Panc1 (cell line): ENCODE measurements around the gene FSTL4. TPM values are rescaled to one million over a fixed set of nuclear protein-coding genes. Genes with fewer than 3 reads are reported as not detected.

ENCODE experiments used
- ATAC-seq: fragments of 200-7000 bp; cut with Tn5 transposase; 2 replicates; pipeline ENCODE4 v1.9.1; 2020; ENCODE audit warnings: mild to moderate bottlenecking, moderate library complexity
- Bru-seq: library from RNA; stranded (reverse); fragments of 400-500 nt; gene quantifications from one replicate; lab custom pipeline; 2021; lab: Mats Ljungman, UMichigan
- BruChase-seq, 2 experiments: library from RNA; stranded (reverse); fragments of 400-500 nt; gene quantifications; one replicate each; lab custom pipeline; 2021; lab: Mats Ljungman, UMichigan
- BruUV-seq: library from RNA; stranded (reverse); fragments of 400-500 nt; replicated peaks from 2 replicates; lab custom pipeline; 2021; lab: Mats Ljungman, UMichigan
- CTCF ChIA-PET: fragments of 300-600 bp; sonication (Branson Sonifier 250); formaldehyde crosslinking; loops from one replicate; lab custom pipeline; 2022; ENCODE audit warnings: antibody characterized with exemption; lab: Charles Lee
- POLR2A ChIA-PET: fragments of 300-600 bp; sonication (Branson Sonifier 250); formaldehyde crosslinking; loops from one replicate; lab custom pipeline; 2022; ENCODE audit warnings: antibody characterized with exemption; lab: Charles Lee
- DNase-seq: peaks from one replicate; pipeline ENCODE4 v3.0.0-alpha.2; 2010; ENCODE audit warnings: low read depth, low spot score
- H3K27ac ChIP-seq: 2 replicates; pipeline ENCODE4 v1.5.1; 2011; ENCODE audit warnings: mild to moderate bottlenecking, low read length, inconsistent platforms
- H3K27me3 ChIP-seq: fragments of 200-500 bp; sonication (Bioruptor generic); 2 replicates; pipeline ENCODE4 v1.6.0; 2014; ENCODE audit warnings: low read length, inconsistent platforms; ENCODE audit not compliant: control insufficient read depth, insufficient read depth
- H3K36me3 ChIP-seq: fragments of 200-500 bp; sonication (Bioruptor generic); 2 replicates; pipeline ENCODE4 v1.5.1; 2014; ENCODE audit warnings: inconsistent platforms, mild to moderate bottlenecking, low read length, moderate library complexity; ENCODE audit not compliant: control insufficient read depth, insufficient read depth
- H3K4me1 ChIP-seq: 2 replicates; pipeline ENCODE4 v1.5.1; 2011; ENCODE audit warnings: inconsistent platforms, mild to moderate bottlenecking, low read length, moderate library complexity; ENCODE audit not compliant: control insufficient read depth, insufficient read depth
- H3K4me3 ChIP-seq, 2 experiments: 2 replicates each; pipeline ENCODE4 v1.5.1; 2011 to 2012; ENCODE audit warnings: low read depth in 2 of 2, low read length in 2 of 2, mild to moderate bottlenecking in 2 of 2, inconsistent platforms in 1 of 2, moderate library complexity in 1 of 2
- H3K9me3 ChIP-seq: fragments of 200-500 bp; sonication (Bioruptor generic); 2 replicates; pipeline ENCODE4 v1.5.1; 2014; ENCODE audit warnings: low read depth, mild to moderate bottlenecking, inconsistent platforms, low read length, moderate library complexity; ENCODE audit not compliant: control insufficient read depth, insufficient read depth
- CTCF ChIP-seq: fragments of 450-650 bp; IDR thresholded peaks from 2 replicates; pipeline ENCODE4 v1.5.1; 2017; ENCODE audit warnings: mild to moderate bottlenecking
- POLR2AphosphoS5 ChIP-seq: IDR thresholded peaks from 2 replicates; pipeline ENCODE4 v1.6.1; 2012; ENCODE audit warnings: mild to moderate bottlenecking, low read depth, low read length, moderate library complexity
- REST ChIP-seq, 2 experiments: IDR thresholded peaks; 2 replicates each; pipeline ENCODE4 v1.6.1; 2011 to 2012; ENCODE audit warnings: low read depth in 2 of 2, control low read depth in 1 of 2, low read length in 1 of 2, mild to moderate bottlenecking in 1 of 2, moderate library complexity in 1 of 2; ENCODE audit not compliant: insufficient read depth in 1 of 2
- SIN3A ChIP-seq: IDR thresholded peaks from 2 replicates; pipeline ENCODE4 v1.6.1; 2012; ENCODE audit warnings: low read depth, mild to moderate bottlenecking, low read length, moderate library complexity, borderline replicate concordance; ENCODE audit not compliant: insufficient read depth
- TCF7L2 ChIP-seq: IDR thresholded peaks from 2 replicates; pipeline ENCODE4 v1.6.1; 2011; ENCODE audit warnings: mild to moderate bottlenecking, low read depth, low read length, inconsistent platforms
- in situ Hi-C: cut with HindIII; loops from 2 replicates; pipeline ENCODE4 v1.10.0; 2016; ENCODE audit warnings: low sequenced_read_pairs, low pct_unique_long_range_greater_than_20kb
- intact Hi-C: fragments of 100-400 bp; cut with micrococcal nuclease; formaldehyde crosslinking; loops from one replicate; pipeline ENCODE4 v1.10.0; 2022; ENCODE audit not compliant: unreplicated experiment
- long read RNA-seq: library from polyadenylated mRNA; unstranded; transcript quantifications from one replicate; pipeline ENCODE4 v2.0.0, GENCODE V29; 2021; ENCODE audit not compliant: unreplicated experiment
- polyA plus RNA-seq: library from polyadenylated mRNA; unstranded; fragments of >200 nt; gene quantifications from one replicate; pipeline ENCODE4 v1.2.1, GENCODE V29; 2012; ENCODE audit warnings: missing spikeins; ENCODE audit not compliant: insufficient read length
- total RNA-seq: library from RNA; stranded (reverse); gene quantifications from one replicate; pipeline ENCODE4 v1.2.1, GENCODE V29; 2021; ENCODE audit not compliant: unreplicated experiment

The FSTL4 gene
- total RNA-seq (0.18 TPM), Bru-seq, nascent RNA (percentile 11 among the genes with signal in this experiment), BruChase-seq, experiment 1, labeled RNA remaining after a 2-hour chase (percentile 7 among the genes with signal in this experiment), BruChase-seq, experiment 2, labeled RNA remaining after a 6-hour chase (percentile 9 among the genes with signal in this experiment)
- polyA plus RNA-seq: 0.10 TPM
- long read RNA-seq: 0 reads

- in situ Hi-C loops (no loop called here), intact Hi-C loops (loop anchor here (5.0 kb wide), 2 partner anchors 190 to 500 kb away; no protein-coding TSS in a partner anchor)
- H3K27ac ChIP-seq: no peak within 1 kb of the TSS
- ATAC-seq (peak; percentile 72), DNase-seq (no peak)
- H3K36me3 ChIP-seq: no peaks in the 10 kb centered on the region
- BruUV-seq: no TSS peak
- H3K4me3 ChIP-seq: peak within 1 kb of the TSS; percentile 20 to 40
- POLR2A ChIA-PET: no interaction called here
- TF ChIP-seq REST (IDR thresholded peaks at IDR 0.05; ENCODE audit: insufficient read depth in 1 of 2, low read depth in 2 of 2, low read length in 1 of 2) (no peak), CTCF (peak; percentile 36; the same call in 1 of the 2 replicates)
- no peaks in the 10 kb centered on the region for H3K9me3 ChIP-seq
- H3K4me1 ChIP-seq: peaks cover 8% of the 10 kb centered on the region
- peaks cover 51% of the 10 kb centered on the region for H3K27me3 ChIP-seq
- CTCF ChIA-PET: no interaction called here
Observed at GRCh38 chr5:133612249-133612860, at the start of gene FSTL4. FSTL4 (minus strand) TSS chr5:133612541.

- Histone ChIP-seq H3K4me3 (no peak overlapping the region), H3K27me3 (peaks cover 13% of the 10 kb centered on the region), H3K4me1 (no peaks in the 10 kb centered on the region), H3K27ac (no peak overlapping the region), H3K36me3 (no peaks in the 10 kb centered on the region), H3K9me3 (no peaks in the 10 kb centered on the region)
- TF ChIP-seq SIN3A (no peak), REST (IDR thresholded peaks at IDR 0.05; ENCODE audit: insufficient read depth in 1 of 2, low read depth in 2 of 2, low read length in 1 of 2) (no peak), TCF7L2 (no peak), CTCF (no peak), POLR2AphosphoS5 (no peak)
- CTCF ChIA-PET: no interaction called here
- DNase-seq: no peak
- intact Hi-C loops (no loop called here), in situ Hi-C loops (no loop called here)
- POLR2A ChIA-PET: no interaction called here
- no TSS peak for BruUV-seq
- ATAC-seq: no peak
Observed at GRCh38 chr5:133661389-133661788, 49.0 kb upstream of the FSTL4 start.
